ENCODE data around the gene MGP.

DNA sequence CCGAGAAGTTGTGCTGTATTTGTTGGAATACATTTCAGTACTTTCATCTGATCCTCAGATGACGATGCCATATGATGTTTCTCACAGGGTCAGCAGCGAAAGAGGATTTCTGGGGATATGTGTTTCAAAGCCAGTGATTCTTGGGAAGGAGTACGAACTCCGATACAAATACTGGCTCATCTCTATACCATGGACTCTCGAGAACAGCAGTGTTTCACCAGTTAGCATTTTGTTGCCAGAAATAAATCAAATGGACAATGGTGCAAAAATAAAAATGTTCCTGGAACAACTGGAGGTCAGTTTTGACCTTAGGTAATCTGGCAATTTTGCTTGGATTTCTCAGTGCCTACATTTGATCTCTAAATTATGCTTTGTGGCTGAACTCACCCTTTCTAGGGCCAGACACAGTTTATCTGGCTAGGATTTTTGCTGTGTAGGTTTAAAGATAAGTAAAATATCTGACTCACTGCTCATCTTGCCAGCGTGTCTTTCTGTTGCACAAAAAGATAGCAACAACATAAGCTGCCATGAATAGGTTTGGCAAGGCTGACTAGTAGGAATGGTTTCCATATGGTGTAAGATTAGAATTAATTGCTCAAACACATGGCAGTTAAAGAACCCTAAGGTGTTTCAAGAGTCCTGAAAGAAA is 11.0 kb upstream of the MGP start:
- TF ChIP-seq, protein P1, sequence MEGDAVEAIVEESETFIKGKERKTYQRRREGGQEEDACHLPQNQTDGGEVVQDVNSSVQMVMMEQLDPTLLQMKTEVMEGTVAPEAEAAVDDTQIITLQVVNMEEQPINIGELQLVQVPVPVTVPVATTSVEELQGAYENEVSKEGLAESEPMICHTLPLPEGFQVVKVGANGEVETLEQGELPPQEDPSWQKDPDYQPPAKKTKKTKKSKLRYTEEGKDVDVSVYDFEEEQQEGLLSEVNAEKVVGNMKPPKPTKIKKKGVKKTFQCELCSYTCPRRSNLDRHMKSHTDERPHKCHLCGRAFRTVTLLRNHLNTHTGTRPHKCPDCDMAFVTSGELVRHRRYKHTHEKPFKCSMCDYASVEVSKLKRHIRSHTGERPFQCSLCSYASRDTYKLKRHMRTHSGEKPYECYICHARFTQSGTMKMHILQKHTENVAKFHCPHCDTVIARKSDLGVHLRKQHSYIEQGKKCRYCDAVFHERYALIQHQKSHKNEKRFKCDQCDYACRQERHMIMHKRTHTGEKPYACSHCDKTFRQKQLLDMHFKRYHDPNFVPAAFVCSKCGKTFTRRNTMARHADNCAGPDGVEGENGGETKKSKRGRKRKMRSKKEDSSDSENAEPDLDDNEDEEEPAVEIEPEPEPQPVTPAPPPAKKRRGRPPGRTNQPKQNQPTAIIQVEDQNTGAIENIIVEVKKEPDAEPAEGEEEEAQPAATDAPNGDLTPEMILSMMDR (IDR thresholded peaks at IDR 0.05) = no peak
- TF ChIP-seq POLR2A (IDR thresholded peaks at IDR 0.05) = no peak

Data from lower leg skin (tissue), 3 donors.